Ovary (tissue), 3 donors: ENCODE data around the gene PLSCR5.

Experiments used
- CTCF ChIP-seq, 3 donors: fragments of 450-650 bp in 2 of 3; fragments of 200-600 bp in 1 of 3; IDR thresholded peaks; one replicate each; pipeline versions ENCODE4 v1.5.1 to v1.8.0; 2016 to 2022; ENCODE audit warnings: antibody characterized with exemption in 3 of 3, mild to moderate bottlenecking in 1 of 3
- EP300 ChIP-seq: sonication (generic); formaldehyde crosslinking; IDR thresholded peaks from one replicate; pipeline ENCODE4 v1.6.1; 2017; ENCODE audit warnings: antibody characterized with exemption
- POLR2A ChIP-seq: fragments of 450-650 bp; IDR thresholded peaks from one replicate; pipeline ENCODE4 v1.6.1; 2017; ENCODE audit warnings: antibody characterized with exemption, mild to moderate bottlenecking, moderate library complexity
- donor health status: DM: no; HTN: no; CAD: no.

- TF ChIP-seq CTCF (IDR thresholded peaks at IDR 0.05), result no peak
- TF ChIP-seq POLR2A, result no peak
- TF ChIP-seq EP300, result no peak
These were observed 68.5 kb downstream of the PLSCR5 start for GRCh38 chr3:146536681-146537080.
